GM23338 (cell line): Measurements from ENCODE around the gene FLNB. TPM values are rescaled to one million over a fixed set of nuclear protein-coding genes. Genes with fewer than 3 reads are reported as not detected.

Experiments used
- ATAC-seq: fragments of 200-7000 bp; cut with Tn5 transposase; 3 replicates; pipeline ENCODE4 v1.9.1; 2020
- DNase-seq: peaks from one replicate; pipeline ENCODE4 v3.0.0-alpha.2; 2015; ENCODE audit warnings: low spot score
- H2AFZ ChIP-seq: fragments of 200-600 bp; sonication (generic); 2 replicates; pipeline ENCODE4 v1.8.0; 2016; ENCODE audit warnings: antibody characterized with exemption, mild to moderate bottlenecking, moderate library complexity
- H3F3A ChIP-seq: fragments of 200-600 bp; sonication (generic); replicated peaks from 2 replicates; pipeline ENCODE4 v1.8.0; 2017; ENCODE audit warnings: antibody characterized with exemption, mixed run types, low read depth
- H3K27ac ChIP-seq: fragments of 200-600 bp; sonication (generic); 2 replicates; pipeline ENCODE4 v1.6.1; 2016; ENCODE audit warnings: low read depth
- H3K27me3 ChIP-seq: fragments of 200-600 bp; sonication (generic); 2 replicates; pipeline ENCODE4 v1.8.0; 2016; ENCODE audit warnings: mild to moderate bottlenecking, mixed run types, moderate library complexity; ENCODE audit not compliant: insufficient read depth
- H3K36me3 ChIP-seq: fragments of 200-600 bp; sonication (generic); 2 replicates; pipeline ENCODE4 v1.8.0; 2016; ENCODE audit warnings: mild to moderate bottlenecking; ENCODE audit not compliant: insufficient read depth
- H3K4me1 ChIP-seq: fragments of 200-600 bp; sonication (generic); 2 replicates; pipeline ENCODE4 v1.8.0; 2016; ENCODE audit warnings: mild to moderate bottlenecking, moderate library complexity; ENCODE audit not compliant: insufficient read depth
- H3K4me2 ChIP-seq: fragments of 200-600 bp; sonication (generic); 2 replicates; pipeline ENCODE4 v1.7.1; 2017; ENCODE audit warnings: mixed run types
- H3K4me3 ChIP-seq: fragments of 200-600 bp; sonication (generic); 2 replicates; pipeline ENCODE4 v1.6.1; 2016; ENCODE audit warnings: mixed run types
- H3K79me2 ChIP-seq: fragments of 200-600 bp; sonication (generic); replicated peaks from 2 replicates; pipeline ENCODE4 v1.8.0; 2017; ENCODE audit warnings: mild to moderate bottlenecking; ENCODE audit not compliant: insufficient read depth
- H3K9me2 ChIP-seq: fragments of 200-600 bp; sonication (generic); 2 replicates; pipeline ENCODE4 v1.8.0; 2017; ENCODE audit not compliant: insufficient read depth
- H4K20me1 ChIP-seq: fragments of 200-600 bp; sonication (generic); replicated peaks from 2 replicates; pipeline ENCODE4 v1.8.0; 2017; ENCODE audit warnings: mild to moderate bottlenecking; ENCODE audit not compliant: insufficient read depth
- H3K27ac Mint-ChIP-seq: 2 replicates; pipeline ENCODE4 v1.8.0; 2020; ENCODE audit warnings: inconsistent platforms, mild to moderate bottlenecking, moderate library complexity, mixed read lengths
- H3K27me3 Mint-ChIP-seq: 3 replicates; pipeline ENCODE4 v1.8.0; 2022; ENCODE audit warnings: low read depth, mild to moderate bottlenecking, moderate library complexity, mixed read lengths, inconsistent platforms; ENCODE audit not compliant: insufficient read depth, poor library complexity
- H3K36me3 Mint-ChIP-seq: 3 replicates; pipeline ENCODE4 v1.8.0; 2021; ENCODE audit warnings: low read depth, mild to moderate bottlenecking, inconsistent platforms, moderate library complexity, mixed read lengths
- H3K4me1 Mint-ChIP-seq: 3 replicates; pipeline ENCODE4 v1.8.0; 2020; ENCODE audit warnings: mild to moderate bottlenecking, inconsistent platforms, mixed read lengths
- H3K4me3 Mint-ChIP-seq: 3 replicates; pipeline ENCODE4 v1.8.0; 2021; ENCODE audit warnings: moderate library complexity, mild to moderate bottlenecking, inconsistent platforms, mixed read lengths
- H3K9me3 Mint-ChIP-seq: 3 replicates; pipeline ENCODE4 v1.8.0; 2020; ENCODE audit warnings: moderate library complexity, mild to moderate bottlenecking, inconsistent platforms, mixed read lengths
- ETS1 ChIP-seq: IDR thresholded peaks from 2 replicates; pipeline ENCODE4 v1.6.1; 2016; ENCODE audit warnings: antibody characterized with exemption
- EZH2phosphoT487 ChIP-seq: fragments of 200-600 bp; sonication (generic); IDR thresholded peaks from one replicate; pipeline ENCODE4 v1.8.1; 2018; ENCODE audit warnings: antibody characterized with exemption; ENCODE audit not compliant: unreplicated experiment
- STAT1 ChIP-seq: IDR thresholded peaks from one replicate; pipeline ENCODE4 v1.6.1; 2016; ENCODE audit warnings: antibody characterized with exemption; ENCODE audit not compliant: unreplicated experiment
- ZNF114 ChIP-seq: fragments of 250-450 bp; sonication (Bioruptor Pico); IDR thresholded peaks from 2 replicates; pipeline ENCODE4 v1.5.0; 2020; ENCODE audit warnings: mild to moderate bottlenecking, moderate library complexity
- ZNF331 ChIP-seq: fragments of 250-450 bp; sonication (Bioruptor Pico); IDR thresholded peaks from 2 replicates; pipeline ENCODE4 v1.5.0; 2020; ENCODE audit warnings: low read depth, mild to moderate bottlenecking, moderate library complexity
- ZNF462 ChIP-seq: fragments of 250-450 bp; sonication (Bioruptor Pico); IDR thresholded peaks from 2 replicates; pipeline ENCODE4 v1.5.0; 2020; ENCODE audit warnings: mild to moderate bottlenecking, moderate library complexity
- polyA plus RNA-seq: library from polyadenylated mRNA; unstranded; fragments of >200 nt; fragmentation: Nextera tagmentation; extraction: Ambion mirVana; gene quantifications from 2 replicates; pipeline ENCODE4 v1.2.1, GENCODE V29; 2016
- total RNA-seq: library from RNA; depleted of rRNA; stranded (reverse); fragments of >200 nt; shearing (Covaris generic); gene quantifications from 2 replicates; pipeline ENCODE4 v1.2.3, GENCODE V29; 2014

The FLNB gene
- total and polyA plus RNA-seq, 2 experiments from 2014 or later: 39.7 to 179 TPM

GRCh38 chr3:58190882-58191281 is 182.7 kb downstream of the FLNB start:
- H3K4me3 Mint-ChIP-seq: no peak overlapping the region
- Histone ChIP-seq H3K27ac (no peak overlapping the region), H2AFZ (peak overlapping the region; percentile 28; the same call in 1 of the 2 replicates), H3F3A (no peaks in the 10 kb centered on the region), H3K79me2 (no peaks in the 10 kb centered on the region), H3K4me2 (no peak overlapping the region), H3K4me3 (no peak overlapping the region), H3K36me3 (no peaks in the 10 kb centered on the region), H3K27me3 (no peaks in the 10 kb centered on the region), H3K9me2 (no peaks in the 10 kb centered on the region), H3K4me1 (peaks cover 11% of the 10 kb centered on the region; the same call in 1 of the 2 replicates), H4K20me1 (no peaks in the 10 kb centered on the region)
- H3K27me3 Mint-ChIP-seq: peaks cover 1% of the 10 kb centered on the region
- no peaks in the 10 kb centered on the region; the same call in 2 of the 3 replicates for H3K9me3 Mint-ChIP-seq
- H3K4me1 Mint-ChIP-seq: peaks cover 17% of the 10 kb centered on the region
- no peak for DNase-seq
- H3K36me3 Mint-ChIP-seq: no peaks in the 10 kb centered on the region
- TF ChIP-seq ZNF331 (CRISPR knock-in tag) (no peak), ZNF462 (CRISPR knock-in tag) (no peak), ZNF114 (CRISPR knock-in tag) (no peak), ETS1 (no peak), STAT1 (no peak), EZH2phosphoT487 (no peak)
- H3K27ac Mint-ChIP-seq: no peak overlapping the region
- no peak for ATAC-seq
